ENCODE measurements around the gene DDX5.

GRCh38 chr17:64540118-64540776, 34.2 kb upstream of the DDX5 start:
- no peak for TF ChIP-seq CTCF (IDR thresholded peaks at IDR 0.05)
- no peak for TF ChIP-seq POLR2A (IDR thresholded peaks at IDR 0.05)

Measured in heart left ventricle (tissue), 13 donors.